Non-pigmented ciliary epithelial cell (primary cell): ENCODE data around the gene BNC2.

Experiments
- DNase-seq: peaks from one replicate; pipeline ENCODE4 v3.0.0-alpha.2; 2010; ENCODE audit warnings: low read depth

BNC2 gene

DNA sequence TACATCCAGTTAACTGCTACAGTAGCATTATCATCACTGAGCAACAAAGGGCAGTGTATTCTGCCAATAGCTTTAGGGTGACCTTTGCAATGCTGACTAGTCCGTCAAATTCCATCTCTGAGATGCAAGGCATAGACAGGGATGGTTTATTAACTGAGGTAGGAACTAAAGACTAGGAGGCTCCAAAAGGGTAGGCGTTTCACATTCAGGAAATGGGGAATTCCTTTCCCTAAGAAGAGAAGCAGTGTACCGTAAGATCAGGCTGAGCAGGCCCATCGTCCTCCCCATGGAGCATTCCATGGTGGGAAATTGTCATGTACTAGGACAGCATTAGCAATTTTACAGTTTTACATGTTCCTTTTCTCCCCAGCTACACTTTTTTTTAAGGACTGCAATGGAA lies 157.7 kb downstream of the BNC2 start:
- DNase-seq, result no peak

DNA sequence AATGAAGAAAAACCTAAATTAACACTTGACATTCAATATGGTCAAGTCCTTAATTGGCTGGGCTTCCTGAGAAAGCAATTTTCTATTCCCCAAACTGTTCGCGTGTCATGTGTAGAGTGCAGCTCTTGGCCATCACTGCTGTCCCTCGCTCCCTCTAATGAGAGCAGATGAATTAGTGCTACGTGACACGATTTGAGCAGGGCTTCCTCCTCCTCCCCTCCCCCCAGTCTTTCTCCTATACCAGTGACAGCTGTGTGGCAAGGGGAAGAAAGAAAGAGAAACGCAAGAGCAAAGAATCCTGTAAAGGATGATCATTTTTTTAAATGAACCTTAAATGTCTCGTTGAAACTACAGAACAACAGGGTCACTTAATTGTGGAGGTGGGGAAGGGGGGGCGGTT lies 159.6 kb downstream of the BNC2 start:
- no peak for DNase-seq

DNA sequence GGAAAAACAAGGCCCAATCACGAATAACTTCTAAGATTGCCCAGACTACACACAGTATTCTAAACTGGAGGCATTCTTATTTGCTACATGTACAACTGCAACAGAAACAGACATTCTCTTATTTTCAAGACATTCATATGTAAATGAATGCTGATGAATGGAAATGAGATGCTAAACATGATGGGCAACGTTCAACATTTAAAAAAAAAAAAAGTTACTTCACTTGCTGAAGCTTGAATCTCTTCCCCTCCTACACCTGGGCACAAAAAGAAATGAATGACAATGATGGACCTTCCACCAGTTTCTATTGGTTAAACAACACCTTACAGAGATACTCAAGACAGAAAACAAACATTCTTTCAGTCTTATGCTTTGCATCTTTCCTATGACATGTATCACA lies 160.5 kb downstream of the BNC2 start:
- DNase-seq, result no peak

DNA sequence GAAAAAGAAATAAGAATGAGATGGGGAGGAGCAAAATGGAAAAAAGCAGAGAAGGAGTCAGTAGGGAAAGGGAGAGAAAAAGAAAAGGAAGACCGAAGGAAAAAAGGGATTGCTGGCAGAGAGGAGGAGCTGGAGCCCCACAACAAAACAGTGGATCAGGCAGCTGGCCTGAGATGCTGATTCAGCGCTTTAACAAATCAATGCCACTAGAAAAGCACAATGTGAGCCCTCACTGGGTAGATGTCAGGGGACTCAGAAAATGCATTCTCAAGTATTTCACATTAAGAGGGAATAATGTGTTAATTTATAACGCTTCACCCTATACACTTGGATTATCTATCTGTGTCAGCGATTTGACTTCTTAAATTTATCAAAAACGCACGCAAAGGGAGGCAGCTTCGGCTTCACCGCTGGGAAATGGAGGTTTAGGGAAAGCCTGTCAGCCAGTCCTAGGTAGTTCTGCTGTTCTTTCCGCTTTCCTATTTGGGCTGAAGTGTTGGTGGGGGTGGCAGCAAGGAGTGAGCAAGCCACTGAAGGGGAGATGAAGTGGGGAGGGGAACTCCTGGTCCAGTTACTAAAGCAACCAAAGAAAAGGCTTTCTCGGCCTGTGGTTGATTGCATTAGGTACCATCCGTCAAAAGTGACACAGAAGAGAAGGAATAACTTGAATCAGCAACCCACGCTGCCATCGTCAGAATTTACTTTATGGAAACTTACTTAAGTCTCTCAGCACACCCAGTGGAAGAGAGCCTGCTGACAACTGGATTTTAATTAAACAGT lies 161.6 kb downstream of the BNC2 start:
- no peak for DNase-seq

DNA sequence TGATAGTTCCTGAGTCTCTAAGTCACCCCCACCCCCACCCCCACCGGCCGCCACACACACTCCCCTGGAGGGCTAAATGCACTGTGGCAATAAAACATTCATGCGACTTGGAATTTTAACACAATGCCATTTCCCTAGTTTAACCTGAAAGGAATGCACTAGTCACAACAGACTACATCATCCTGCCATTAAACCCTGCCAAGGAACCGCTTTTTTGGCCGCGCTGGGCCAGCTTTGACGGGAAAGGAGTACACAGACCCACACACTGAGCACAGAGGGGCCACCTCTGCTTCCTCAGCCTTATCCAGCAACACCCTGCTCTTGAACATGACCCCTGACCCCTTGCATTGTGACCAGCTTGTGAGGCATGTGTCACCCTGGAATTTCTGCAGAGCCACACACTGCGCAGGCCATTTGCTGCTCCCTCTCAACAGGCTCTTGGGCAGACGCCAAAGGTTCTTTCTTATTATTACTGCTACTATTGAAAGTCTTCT lies 165.3 kb downstream of the BNC2 start:
- peak; percentile 86 for DNase-seq

DNA sequence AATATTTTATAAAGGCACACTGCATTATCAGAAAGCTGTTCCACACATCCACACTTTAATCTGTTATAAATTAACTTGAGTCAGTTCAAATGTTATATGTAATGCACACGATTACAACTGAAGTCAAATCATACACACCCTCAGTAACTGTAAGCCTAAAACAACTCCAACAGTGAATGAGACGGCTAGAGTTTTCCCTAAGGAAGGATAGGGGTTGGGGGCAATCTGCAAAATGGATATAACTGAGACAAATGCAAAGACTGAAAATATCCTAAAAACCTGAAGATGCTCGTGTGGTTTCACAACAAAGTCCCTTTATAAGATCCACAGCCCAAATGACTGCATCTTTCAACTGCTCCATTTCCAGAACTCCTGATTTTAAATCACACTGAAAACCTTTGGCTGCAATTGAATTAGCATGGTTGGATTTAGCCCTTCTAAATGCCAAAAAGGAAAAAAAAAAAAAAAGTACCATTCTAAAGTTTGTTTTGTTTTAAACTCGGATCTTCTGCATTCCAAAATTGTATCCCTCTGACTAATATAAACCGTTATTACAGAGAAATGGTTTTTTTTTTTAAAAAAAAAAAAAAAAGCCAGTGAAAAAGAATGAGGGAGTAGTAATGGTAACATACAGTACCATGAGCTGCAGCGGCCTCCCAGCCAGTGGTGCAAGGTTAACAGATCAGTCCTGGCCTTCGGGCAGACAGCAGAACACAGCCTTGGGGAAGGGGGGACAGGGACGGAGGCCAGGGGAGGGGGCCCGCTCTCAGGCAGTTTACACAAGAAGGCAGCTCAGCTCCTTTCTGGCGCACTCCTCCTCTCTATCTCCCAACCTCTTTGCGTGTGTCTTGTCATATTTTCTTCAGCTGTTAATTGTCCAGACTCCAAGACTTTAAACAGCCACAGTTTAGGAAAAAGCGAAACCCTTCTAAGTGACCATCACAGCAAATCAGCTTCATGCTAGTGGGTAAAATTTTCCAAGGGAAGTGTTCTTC lies 166.1 kb downstream of the BNC2 start:
- no peak for DNase-seq

DNA sequence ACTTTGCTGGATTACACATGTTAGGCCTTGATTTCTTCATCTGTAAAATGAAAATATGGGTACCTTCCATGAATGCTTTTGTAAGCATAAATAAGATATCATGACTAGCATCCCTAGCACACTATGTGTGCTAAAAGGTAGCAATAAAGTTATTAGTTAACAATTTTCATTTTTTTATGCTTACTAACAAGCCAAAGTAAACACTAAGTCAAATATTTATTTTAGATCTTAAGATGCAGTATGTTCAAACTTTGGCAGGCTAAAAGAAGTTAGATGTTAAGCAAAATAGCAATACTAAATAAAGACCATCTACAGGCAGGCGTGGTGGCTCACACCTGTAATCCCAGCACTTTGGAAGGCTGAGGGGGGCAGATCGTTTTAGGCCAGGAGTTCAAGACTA lies 169.1 kb downstream of the BNC2 start:
- DNase-seq, result no peak

DNA sequence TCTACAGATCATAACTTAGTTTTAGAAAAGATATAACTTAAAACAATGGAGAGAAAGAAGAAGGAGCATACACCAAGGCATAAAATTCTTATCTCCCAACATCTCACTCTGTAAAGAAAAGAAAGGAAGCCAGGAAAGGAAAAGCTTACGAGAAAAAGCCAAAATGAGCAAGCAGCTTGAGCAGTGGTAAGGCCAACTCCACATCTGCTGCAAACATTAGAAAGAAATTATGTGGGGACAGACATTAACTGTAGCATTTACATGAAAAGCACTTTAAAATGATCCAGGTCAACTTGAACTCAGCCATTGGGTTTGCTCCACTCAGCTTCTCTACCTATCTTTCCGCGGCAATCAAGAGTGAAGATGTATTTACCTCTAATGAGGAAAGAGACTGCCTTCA lies 176.9 kb downstream of the BNC2 start:
- no peak for DNase-seq

DNA sequence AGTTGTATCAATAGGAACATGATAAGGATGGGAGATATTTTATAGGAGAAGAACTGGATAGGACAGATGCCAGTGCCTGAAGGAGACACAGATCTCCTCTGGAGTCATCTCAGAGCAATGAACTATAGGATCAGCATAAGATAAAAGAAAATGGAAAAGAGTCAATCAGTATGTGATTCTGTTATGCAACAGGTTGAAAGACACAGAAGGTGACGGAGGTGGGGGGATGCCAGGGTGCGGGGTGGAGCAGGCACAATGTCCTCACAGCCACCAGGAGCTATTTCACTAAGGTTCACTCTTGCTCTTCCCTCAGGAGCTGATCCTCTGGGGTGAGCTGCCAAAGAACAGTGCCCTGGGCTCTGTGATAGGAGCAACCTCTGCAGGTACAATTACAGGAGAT lies 179.8 kb downstream of the BNC2 start:
- no peak for DNase-seq

DNA sequence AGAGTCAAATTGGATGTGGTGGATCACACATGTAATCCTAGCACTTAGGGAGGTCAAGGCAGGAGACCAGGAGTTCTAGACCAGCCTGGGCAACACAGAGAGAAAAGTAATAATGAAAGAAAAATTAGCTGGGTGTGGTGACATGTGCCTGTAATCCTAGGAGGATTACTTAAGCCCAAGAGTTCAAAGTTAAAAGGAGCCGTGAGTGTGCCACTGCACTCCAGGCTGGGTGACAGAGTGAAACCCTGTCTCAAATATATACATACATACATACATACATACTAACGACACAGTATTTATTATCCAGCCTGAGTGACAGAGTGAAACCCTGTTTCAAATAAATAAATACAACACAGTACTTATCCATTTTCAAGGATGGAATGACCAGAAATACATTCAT lies 180.3 kb downstream of the BNC2 start:
- DNase-seq, result no peak

DNA sequence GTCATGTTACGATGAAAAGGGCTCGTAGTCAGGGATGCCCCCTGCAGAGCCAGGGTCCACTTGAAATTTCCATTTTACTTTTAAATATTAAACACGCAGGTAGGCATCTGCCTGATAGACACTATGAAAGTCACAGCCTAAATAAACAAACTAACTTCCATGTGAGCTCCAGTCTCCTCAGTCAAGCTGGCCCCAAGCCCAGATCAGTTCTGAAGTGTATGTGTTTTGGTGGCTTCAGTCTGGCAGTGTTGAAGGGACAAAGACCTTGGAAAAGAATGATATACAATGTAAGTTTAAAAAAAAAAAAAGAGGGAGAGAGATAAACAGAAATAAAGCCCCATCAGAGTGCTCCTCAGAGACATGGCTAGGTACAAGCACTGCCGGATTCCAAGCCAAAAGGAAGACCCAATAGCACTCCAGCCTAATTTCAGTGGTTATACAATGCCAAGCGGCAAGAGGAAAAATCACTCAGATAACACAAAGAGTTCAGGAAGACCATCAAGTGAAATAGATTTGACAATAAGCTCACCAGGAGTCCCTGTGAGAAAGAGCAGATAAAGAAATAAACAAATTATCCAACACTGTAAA lies 181.0 kb downstream of the BNC2 start:
- no peak for DNase-seq

DNA sequence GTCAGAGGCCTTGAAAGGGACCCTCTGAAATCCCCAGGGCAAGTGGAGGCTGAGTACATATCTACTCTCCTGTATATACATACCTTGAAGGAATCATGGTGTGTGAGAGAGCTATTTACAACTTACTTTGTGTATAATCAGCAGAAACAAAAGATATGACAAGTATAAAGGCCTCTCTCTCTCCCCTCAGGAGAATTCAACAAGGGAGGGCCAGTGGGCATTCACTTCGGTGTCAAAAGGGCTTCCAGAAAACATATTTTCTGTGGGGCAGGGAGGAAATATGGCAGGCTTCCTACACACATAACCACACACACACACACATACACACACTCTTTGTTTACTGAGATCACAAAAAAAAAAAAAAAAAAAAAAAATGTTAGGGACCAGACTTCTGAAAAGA lies 181.7 kb downstream of the BNC2 start:
- DNase-seq, result no peak

DNA sequence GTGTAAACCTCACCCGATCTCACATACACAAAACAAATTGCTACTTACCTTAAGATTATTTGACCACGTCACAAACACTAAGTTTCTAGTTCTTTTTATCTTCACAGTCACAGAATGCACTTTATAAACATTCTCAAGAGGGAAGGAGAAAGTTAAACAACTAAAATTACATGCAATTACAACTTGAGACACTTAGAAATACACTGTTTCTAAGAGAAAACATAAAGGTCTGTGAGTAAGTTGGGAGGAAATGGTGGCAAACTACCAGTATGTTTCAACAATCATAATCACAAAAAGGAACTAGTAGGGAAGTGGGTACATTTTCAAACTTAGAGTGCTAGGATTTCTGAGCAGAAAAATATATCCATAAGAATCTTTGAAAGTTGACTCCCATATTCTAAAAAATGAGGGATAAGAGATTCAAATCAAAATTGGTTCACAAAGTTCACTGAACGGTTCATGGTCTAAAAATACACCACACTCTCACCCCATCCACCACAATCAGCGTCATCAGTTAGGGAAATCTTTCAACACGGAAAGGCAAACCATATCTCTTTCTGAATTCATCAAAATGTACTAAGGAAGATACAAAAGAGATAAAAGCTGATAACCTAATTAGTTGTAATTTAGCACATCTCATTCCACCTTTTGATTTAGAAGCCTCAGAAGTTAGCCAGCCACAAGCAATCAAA lies 182.6 kb downstream of the BNC2 start:
- DNase-seq, result no peak

DNA sequence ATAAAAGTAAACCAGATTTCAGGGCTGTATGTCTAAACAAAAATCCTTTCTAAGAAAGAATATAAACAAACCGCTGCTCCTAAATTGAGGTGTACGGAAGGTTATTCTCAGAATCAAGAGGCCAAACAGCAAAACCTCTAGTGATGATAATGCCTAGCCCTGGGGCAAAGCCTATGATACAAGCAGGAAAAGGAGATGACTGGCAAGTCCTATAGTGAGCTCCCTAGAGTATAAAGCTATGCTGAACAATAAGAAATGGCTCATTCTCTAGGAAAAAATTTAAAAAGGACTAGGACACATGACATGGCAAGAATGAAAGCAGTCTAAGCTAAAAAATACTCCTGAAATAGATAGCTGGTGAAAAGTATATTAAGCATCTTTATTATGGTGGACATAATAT lies 187.1 kb downstream of the BNC2 start:
- no peak for DNase-seq

DNA sequence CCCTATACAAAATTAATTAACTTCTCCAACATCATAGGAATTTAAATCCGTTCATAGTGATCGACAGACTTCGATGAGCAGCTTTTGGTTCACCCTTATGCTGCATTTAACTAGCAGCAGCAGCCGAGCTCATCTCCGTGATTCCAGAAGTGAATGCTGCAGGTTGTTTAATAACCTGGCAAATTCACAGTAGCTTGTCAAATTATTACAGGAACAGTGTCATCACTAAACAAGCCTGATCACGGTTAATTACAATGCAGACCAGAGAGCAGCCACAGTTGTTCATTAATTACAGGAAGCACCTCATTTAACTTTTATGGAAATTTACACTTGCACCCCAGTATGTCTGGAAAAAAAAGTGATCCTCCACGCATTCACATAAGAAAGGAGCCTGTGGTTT lies 188.2 kb downstream of the BNC2 start:
- DNase-seq, result no peak

DNA sequence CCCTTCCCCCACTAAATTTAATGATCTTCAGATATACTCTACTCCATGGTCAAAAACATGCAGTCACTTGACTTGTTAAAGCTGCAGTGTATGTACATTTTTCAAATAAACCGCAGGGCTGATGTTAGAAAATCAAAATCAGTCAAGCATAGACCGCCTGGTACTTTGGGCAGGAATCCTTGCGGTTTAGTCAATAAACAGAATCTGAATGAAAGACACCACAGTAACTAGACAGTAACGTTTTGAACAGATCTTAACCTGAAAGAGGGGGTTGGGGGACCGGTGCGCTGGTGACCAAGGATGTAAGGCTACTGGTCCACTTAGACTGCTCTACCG lies 188.8 kb downstream of the BNC2 start:
- no peak for DNase-seq

DNA sequence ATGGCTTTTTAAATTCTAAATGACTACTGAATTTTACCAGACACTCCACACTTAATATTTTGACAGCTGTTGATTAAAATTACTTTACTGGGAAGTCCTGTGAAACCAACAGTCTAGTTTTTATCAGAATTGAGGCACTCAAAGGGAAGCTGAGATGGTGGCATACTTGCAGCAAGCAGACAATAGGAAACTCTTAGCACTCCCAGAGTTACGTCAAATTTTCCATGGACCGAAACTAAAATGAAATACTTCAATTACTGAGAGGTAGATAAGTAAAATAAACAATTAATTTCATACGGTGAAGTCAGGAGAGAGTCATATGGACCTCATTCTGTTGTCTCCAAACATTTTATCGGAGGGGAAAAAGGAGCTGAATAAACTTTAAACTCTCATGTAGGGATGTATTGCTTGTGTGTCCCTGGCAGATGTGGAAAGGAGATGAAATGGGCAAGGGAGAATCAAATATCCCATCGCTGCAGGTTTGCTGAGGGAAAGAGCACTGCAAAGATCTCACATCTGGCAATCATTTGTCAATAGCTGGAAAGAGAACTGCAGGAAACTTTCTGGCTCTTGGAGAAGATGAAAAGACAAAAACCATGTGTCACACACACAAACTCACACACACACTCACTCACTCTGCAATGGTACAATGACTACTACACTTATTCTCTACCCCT lies 189.4 kb downstream of the BNC2 start:
- DNase-seq, result no peak

DNA sequence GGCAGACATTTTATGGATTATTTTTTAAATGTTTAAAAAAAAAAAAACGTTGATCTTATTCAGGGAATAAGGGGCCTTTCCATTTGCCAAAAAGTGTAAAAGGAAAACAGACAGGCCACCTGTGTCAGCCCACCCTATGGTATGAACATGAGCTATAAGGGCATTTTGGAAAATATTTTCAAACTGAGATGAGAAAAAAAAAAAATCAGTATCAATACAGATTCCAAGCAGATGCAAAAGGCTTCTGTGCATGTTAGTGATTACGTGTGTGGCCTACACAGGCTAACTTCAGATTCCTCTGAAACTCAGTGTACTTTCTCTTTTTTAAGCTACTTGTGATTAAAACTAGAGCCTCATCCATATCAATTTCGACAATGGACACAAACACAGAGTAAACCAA lies 189.9 kb downstream of the BNC2 start:
- DNase-seq, result no peak

DNA sequence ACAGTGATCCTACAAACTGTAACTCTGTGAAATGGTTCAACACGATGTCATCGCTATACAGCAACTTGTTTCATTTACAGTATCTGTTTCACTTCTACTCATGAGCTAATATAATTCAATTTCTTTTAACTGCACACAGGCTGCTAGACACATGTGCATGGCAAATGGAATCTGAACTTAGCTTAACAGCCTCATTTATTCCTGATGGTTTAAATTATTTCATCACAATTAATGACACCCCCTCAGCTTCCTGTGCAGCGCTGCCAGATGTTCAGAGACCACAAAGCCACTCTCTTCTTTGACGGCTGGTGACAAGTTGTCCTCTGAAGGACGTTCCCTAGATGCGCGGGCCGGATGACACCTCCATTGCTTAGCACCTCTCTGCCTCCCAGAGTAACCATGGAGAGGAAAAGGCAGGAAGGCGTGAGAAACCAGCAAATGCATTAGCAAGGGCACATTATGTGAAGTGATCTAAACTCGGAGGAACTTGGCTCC lies 191.1 kb downstream of the BNC2 start:
- DNase-seq, result no peak

DNA sequence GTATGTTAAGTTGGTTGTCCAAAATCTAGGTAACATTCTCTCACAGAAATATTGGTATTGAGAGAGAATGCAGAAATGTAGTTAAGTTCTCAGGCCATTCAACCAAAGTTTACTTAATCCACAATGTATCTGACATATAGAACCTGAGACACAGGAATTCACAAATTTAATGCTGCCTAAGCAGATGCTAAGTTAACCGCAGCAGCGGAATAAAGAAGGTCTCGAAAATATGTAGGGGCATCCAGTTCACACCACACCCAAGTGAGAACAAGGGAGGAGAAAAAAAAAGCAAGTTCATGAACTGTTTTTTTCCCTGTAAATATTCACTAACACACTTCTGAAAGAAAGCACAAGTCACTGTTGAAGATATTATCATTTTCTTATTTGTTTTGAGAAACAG lies 194.0 kb downstream of the BNC2 start:
- no peak for DNase-seq

DNA sequence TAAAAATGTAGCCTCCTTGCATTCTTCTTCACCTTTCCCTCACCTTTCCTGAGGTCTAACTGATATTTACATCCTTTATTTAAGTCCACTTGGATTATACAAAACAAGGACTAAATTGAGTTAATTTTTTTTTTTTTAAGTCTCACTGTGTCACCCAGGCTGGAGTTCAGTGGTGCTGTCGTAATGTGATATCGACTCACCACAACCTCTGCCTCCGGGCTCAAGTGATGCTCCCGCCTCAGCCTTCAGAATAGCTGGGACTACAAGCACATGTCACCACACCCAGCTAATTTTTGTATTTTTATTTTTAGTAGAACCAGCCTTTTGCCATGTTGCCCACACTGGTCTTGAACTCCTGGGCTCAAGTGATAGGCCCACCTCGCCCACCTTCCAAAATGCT lies 195.3 kb downstream of the BNC2 start:
- no peak for DNase-seq

DNA sequence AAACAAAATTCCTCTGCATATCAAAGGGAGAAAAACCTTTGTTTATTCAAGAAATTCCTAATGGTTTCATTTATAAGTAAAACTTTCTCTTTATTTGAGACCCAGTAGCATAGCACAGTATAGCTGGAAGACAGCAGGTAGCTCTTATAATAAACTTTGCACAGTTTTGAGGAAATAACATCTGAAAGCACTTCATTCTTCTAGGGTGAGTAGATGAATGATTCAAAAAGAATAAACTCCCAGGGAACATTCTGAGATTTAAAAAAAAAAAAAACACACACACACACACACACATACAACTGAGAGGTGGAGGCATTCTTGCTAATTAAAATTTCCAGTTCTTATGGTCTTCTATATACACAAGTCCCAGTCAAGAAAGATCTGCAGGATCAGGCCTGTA lies 197.3 kb downstream of the BNC2 start:
- DNase-seq, result no peak
